ENCODE results near the gene USP49.

The USP49 gene

DNA sequence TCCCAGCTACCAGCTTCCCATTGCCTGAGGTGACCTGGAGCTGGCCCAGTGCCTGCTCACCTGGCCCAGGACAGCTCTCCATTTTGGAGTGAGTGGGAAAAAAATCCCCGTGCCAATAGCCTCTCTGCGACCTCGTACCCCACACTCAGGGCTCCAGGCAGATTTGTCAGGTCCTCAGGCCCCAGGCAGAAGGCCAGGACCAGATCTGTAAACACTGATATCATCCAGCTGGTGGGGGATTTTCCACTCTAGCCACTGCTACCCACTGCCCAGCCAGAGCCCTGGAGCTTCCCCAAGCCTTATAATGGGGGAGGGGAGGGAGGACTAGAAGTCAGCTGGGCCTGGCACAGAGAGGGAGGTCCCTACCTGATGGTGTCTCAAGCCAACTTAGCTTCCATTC is 146.6 kb downstream of the USP49 start:
- DNase-seq = no peak

DNA sequence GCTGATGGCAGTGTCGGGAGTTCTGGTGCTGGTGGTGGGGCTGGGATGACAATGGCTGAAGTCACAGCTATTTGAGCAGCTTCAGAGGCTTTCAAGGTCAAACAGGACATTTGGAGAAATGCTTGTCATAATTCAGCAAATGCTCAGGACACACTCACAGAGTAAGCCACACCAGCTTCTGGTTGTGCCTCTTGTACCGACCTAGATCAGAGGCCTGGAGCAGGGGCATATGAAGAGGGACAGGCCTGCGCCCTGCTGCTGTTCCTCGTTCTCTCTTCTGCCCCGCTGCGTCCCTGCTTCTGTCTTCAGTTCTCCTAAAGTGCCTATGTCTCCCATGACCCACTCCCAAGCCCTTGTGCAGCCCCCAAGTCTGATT is 147.1 kb downstream of the USP49 start:
- no peak for DNase-seq

DNA sequence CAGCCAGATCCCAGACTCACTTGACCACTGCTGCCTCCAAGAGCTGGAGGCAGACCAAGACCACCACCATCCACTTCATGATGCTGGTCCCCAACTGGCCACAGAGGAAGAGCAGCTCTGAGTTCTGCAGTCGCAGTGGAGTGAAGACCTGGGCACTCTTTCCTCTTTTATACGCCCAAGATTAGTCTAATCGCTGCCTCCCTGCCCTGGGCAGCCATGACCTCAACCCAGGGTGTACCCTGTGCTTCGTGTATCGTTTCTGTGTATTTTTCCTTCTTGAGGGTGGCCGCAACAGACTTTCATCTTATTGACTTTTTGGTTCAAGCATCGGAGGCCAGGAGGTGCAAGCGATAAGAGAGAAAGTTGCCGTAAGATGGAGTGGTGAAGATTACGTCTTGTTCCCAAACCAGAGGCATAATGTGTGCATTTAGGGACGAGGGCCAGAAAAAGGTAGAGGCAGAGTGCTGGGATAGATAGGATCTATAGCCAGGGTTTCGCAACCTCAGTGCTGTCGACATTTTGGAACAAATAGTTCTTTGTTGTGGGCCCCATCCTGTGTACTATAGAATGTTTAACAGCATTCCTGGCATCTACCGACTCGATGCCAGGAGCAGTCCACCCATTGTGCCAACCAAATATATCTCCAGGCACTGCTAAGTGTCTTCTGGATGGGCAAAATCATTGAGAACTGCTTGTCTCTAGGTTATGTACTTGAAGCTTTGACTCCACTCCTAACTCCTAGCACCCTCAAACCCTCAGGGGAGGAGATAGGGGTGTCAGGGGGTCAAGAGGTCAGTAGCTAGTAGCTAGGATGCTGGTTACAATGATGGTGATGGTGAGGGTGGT is 147.7 kb downstream of the USP49 start, which contains the start of gene PGC:
PGC (minus strand) TSS at position 142 of the 846 bp plus-strand sequence; CDS start at position 79, 63 bp downstream.
- no peak for DNase-seq

DNA sequence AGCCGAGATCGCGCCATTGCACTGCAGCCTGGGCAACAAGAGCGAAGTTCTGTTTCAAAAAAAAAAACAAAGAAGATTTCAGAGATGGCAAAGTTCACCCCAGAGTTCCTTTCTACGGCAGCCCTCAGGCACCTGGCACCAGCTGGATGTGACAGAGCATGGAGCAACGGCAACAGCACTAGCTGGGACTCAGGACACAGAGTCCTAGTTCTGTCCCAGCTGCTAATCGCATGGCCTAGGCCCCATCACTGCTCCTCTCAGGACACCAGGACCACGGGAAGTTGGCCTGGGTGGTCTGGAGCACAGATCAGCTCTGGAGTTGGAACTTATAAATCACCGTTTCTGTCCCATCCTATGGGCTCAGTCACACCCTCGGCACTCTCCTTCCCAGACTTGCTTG is 149.1 kb downstream of the USP49 start:
- DNase-seq = no peak

DNA sequence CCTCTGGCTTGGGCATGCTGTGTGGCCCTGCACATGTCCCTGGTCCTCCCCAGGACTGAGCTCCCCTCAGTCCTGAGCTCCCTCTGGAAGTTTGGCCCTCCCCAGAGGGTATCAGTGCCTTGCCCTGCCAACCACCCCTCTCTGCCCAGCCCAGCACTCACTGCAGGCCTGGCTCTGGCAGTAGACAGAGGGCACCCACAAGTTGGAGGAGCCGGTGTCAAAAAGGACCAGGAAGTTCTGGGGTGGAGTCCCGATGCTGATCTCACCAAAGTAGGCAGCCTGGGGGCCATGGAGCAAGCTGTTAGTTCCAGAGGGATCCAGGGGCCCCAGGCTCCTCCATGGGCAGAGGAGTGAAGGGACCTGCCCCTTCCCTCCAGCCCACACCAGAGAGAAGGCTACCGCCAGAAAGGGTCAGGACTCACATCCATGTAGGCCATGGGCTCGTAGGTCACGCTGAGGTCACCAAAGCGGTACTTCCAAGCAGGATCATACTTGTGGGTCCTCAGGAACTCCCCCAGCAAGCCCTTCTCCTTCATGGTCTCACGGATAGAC is 150.9 kb downstream of the USP49 start:
- DNase-seq = no peak

DNA sequence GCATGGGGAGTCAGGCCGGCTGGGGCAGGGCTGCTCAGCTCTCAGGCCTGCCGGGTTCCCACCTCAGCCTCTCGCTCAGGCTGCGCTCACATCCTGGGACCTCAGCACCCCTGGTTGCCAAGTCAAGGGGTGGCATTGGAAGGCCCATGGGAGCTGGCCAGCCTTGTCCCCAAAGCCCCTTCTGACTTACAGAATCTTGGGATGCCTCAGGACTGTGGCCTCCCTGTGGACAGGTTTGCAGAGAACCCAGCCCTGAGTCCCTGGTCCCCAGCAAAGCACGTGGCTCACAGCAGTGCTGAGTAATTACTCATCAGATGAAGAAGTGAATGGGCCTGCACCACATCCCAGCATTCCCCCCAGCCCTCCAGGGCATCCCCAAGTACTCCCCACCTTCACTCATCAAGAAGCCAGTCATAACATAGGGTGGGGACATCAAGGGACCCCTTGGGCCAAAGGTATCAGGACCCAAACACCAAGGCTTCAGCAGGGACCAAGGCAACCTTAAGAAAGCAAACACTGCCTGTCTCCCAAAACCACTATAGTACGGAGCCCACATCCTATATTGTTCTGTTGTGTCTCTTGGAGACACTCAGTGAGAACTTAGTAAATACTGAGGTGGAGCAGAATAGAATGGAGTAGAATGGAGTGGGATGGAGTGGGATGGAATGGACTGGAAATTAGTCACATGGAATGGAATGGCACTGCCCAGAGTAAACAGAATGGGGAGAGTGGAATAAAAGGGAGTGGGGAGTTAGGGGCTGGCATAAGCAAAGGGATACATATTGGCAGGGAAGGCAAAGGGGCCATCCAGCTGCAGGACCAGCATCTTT is 151.6 kb downstream of the USP49 start:
- no peak for DNase-seq

DNA sequence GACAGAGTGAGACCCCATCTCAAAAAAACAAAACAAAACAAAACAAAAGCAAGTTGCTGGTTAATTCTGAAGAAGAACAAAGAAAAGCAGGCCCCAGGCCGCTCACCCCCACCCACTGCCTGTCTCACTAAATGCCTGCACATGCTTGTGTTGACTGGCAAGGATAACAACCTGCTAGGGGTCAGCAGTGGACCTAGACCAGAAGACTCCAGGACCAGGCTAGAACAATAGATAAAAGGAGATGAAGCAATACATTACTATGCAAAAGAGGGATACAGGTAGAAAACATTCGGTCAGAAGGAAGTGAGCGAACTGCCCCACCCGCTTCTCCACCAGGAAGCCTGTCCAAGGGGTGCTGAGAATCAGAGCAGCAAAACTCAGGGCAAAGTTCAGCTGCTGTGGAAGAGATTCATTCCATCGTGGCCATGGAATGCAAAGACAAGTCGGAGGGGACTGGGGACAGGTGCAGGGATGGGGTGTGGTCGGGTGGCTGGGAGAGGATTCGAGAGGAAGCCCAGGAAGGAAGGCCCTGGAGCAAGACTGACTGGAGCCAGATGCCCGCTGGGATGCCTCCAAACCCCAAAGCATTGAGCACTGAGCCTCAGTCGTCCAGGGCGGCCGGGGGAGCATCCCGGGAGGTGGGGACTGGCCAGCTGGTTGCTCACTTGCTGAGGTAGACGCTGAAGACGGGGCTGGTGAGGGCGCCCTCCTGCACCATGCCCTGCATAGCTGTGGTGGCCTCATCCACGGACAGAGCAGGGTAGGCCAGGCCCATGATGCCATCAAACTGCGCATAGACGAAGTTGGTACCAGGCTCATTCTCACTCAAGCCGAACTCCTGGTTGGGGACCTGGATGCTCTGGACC is 153.3 kb downstream of the USP49 start:
- no peak for DNase-seq

DNA sequence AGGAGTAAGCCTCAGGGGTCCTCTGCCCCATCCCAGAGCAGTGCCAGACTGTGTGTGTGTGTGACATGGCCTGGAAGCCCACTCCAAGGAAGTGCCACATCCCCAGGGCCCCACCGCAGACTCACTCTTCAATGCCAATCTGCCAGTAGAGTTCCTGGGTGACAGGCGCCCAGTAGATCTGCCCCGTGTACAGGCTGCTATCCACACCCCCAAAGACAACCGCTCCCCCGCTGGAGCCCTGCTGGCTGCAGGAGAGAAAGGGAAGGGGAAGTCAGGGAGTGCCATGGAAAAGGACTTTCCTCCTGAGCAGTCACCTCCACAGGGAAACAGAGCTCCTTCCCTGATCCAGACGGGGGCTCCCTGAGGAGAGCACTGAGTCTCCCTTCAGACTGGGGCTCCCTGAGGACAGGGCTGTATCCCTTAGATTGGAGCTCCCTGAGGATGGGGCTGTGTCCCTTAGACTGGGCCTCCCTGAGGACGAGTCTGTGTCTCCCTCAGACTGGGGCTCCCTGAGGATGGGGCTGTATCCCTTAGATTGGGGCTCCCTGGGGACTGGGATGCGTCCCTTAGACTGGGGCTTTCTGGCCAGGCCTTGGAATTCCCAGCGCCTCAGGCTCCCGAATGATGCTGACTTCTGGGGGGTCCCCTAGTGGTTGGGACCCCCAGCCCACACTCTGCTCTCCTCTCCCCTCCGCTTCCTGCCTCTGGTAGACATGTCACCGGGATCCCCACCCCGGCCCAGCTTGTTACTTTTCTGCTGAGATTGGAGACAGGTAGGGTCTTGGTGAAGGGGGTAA is 154.6 kb downstream of the USP49 start:
- no peak for DNase-seq
